ENCODE data around the gene GNB1L.

The GNB1L gene

GRCh38 chr22:19825904-19826618, 28.6 kb downstream of the GNB1L start:
- no peak for DNase-seq (ENCODE audit: low read depth in 1 of 2, low spot score in 1 of 2)
- H3K27ac ChIP-seq (replicated peaks): no peak overlapping the region
- H3K4me3 ChIP-seq (replicated peaks; ENCODE audit: insufficient read depth, low read length): no peak overlapping the region

DNA sequence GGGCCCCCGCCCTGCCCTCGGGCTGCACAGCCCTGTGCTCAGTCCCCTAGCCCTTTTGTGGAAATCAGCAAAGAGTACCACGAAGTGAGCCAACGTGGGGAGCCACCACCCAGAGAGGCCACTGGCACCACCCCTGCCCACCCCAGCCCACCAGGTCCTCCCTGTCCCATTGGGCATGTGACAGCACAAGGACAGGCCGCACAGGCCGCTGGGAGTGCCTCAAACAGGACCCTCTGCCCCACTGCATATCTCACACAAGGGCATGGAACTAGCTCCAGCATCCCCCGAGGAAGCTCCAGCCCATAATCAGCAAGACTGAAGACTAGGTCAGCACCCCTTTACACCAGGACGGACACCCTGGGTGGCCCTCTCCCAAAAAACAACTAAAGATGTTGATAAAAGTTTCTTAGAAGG, 29.7 kb downstream of the GNB1L start:
- no peaks in the 10 kb centered on the region for H3K27me3 ChIP-seq (ENCODE audit: insufficient read depth, poor library complexity, severe bottlenecking)
- no peak for DNase-seq (ENCODE audit: low read depth in 1 of 2, low spot score in 1 of 2)
- H3K4me3 ChIP-seq (replicated peaks; ENCODE audit: insufficient read depth, low read length): no peak overlapping the region
- TF ChIP-seq, protein P1, sequence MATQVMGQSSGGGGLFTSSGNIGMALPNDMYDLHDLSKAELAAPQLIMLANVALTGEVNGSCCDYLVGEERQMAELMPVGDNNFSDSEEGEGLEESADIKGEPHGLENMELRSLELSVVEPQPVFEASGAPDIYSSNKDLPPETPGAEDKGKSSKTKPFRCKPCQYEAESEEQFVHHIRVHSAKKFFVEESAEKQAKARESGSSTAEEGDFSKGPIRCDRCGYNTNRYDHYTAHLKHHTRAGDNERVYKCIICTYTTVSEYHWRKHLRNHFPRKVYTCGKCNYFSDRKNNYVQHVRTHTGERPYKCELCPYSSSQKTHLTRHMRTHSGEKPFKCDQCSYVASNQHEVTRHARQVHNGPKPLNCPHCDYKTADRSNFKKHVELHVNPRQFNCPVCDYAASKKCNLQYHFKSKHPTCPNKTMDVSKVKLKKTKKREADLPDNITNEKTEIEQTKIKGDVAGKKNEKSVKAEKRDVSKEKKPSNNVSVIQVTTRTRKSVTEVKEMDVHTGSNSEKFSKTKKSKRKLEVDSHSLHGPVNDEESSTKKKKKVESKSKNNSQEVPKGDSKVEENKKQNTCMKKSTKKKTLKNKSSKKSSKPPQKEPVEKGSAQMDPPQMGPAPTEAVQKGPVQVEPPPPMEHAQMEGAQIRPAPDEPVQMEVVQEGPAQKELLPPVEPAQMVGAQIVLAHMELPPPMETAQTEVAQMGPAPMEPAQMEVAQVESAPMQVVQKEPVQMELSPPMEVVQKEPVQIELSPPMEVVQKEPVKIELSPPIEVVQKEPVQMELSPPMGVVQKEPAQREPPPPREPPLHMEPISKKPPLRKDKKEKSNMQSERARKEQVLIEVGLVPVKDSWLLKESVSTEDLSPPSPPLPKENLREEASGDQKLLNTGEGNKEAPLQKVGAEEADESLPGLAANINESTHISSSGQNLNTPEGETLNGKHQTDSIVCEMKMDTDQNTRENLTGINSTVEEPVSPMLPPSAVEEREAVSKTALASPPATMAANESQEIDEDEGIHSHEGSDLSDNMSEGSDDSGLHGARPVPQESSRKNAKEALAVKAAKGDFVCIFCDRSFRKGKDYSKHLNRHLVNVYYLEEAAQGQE (IDR thresholded peaks at IDR 0.05; ENCODE audit: insufficient replicate concordance, low read depth): no peak
- TF ChIP-seq SPI1 (IDR thresholded peaks at IDR 0.05; ENCODE audit: borderline replicate concordance, low read depth) (no peak), CTCF (IDR thresholded peaks at IDR 0.05; ENCODE audit: insufficient read depth, low read length) (no peak), GABPA (IDR thresholded peaks at IDR 0.05; ENCODE audit: low read depth) (no peak), POLR2AphosphoS5 (IDR thresholded peaks at IDR 0.05; ENCODE audit: low read depth) (no peak)
- H3K27ac ChIP-seq (replicated peaks): peak overlapping the region; percentile 30

More at GRCh38 chr22:19825904-19826618, 28.6 kb downstream of the GNB1L start:
- TF ChIP-seq GABPA (IDR thresholded peaks at IDR 0.05; ENCODE audit: low read depth) (no peak), SPI1 (IDR thresholded peaks at IDR 0.05; ENCODE audit: borderline replicate concordance, low read depth) (no peak), POLR2AphosphoS5 (IDR thresholded peaks at IDR 0.05; ENCODE audit: low read depth) (no peak)
- no peaks in the 10 kb centered on the region for H3K27me3 ChIP-seq (ENCODE audit: insufficient read depth, poor library complexity, severe bottlenecking)

DNA sequence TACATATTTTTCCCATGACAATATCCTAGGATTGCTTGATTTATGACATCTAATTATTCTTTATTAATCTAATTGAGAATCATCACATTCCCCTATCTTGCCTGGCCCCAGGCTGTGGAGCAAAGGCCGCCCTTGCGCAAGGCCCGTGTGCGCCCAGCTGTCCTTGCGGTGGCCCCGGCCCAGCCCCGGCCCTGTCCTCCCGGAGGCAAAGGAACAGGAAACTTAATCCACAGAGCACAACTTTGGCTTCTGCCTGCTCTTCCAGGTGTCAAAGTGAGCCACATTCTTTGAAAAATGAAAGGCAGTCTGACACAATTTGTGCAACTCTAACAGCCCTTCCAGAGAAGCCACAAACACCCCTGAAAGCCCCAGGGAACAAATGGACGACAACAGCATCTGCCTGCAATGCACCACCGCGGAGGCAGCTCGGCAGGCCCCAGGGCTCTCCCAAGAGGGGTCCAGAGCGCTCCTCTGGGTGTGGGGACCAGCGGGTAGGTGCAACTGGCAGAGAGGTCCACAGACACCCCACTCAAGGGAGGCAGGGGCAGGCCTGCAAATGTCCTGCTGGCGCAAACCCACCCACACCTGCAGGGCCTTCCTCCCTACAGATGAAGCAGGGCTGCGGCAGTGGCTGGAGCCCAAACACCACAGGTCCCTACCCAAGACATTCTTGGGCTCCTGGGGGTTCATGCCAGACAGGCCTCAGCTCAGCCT, 30.3 kb downstream of the GNB1L start:
- peak overlapping the region; percentile 30 for H3K27ac ChIP-seq (replicated peaks)
- no peaks in the 10 kb centered on the region for H3K27me3 ChIP-seq (ENCODE audit: insufficient read depth, poor library complexity, severe bottlenecking)
- DNase-seq (ENCODE audit: low read depth in 1 of 2, low spot score in 1 of 2): peak; percentile 53 to 55
- no peak overlapping the region for H3K4me3 ChIP-seq (replicated peaks; ENCODE audit: insufficient read depth, low read length)
- TF ChIP-seq CTCF (IDR thresholded peaks at IDR 0.05; ENCODE audit: insufficient read depth, low read length): no peak
- TF ChIP-seq, protein P1 (IDR thresholded peaks at IDR 0.05; ENCODE audit: insufficient replicate concordance, low read depth): no peak
- TF ChIP-seq GABPA (IDR thresholded peaks at IDR 0.05; ENCODE audit: low read depth): no peak
- TF ChIP-seq POLR2AphosphoS5 (IDR thresholded peaks at IDR 0.05; ENCODE audit: low read depth): peak; percentile 54; the same call in 1 of the 2 replicates
- no peak for TF ChIP-seq SPI1 (IDR thresholded peaks at IDR 0.05; ENCODE audit: borderline replicate concordance, low read depth)

- peak in 1 of 2 experiments; percentile 42 for DNase-seq (ENCODE audit: low read depth in 1 of 2, low spot score in 1 of 2)
- Histone ChIP-seq H3K27ac (replicated peaks) (peak overlapping the region; percentile 30), H3K4me3 (replicated peaks; ENCODE audit: insufficient read depth, low read length) (no peak overlapping the region), H3K27me3 (ENCODE audit: insufficient read depth, poor library complexity, severe bottlenecking) (no peaks in the 10 kb centered on the region)
- no peak for TF ChIP-seq CTCF (IDR thresholded peaks at IDR 0.05; ENCODE audit: insufficient read depth, low read length)
- TF ChIP-seq POLR2AphosphoS5 (IDR thresholded peaks at IDR 0.05; ENCODE audit: low read depth): no peak
- TF ChIP-seq GABPA (IDR thresholded peaks at IDR 0.05; ENCODE audit: low read depth): no peak
- TF ChIP-seq SPI1 (IDR thresholded peaks at IDR 0.05; ENCODE audit: borderline replicate concordance, low read depth): no peak
- TF ChIP-seq, protein P1 (IDR thresholded peaks at IDR 0.05; ENCODE audit: insufficient replicate concordance, low read depth): no peak
Observed at GRCh38 chr22:19823902-19824211, 30.8 kb downstream of the GNB1L start.
